SU-DHL-6 (cell line): ENCODE data around the gene GRIN3B.

Source experiments
- CTCF ChIP-seq: fragments of 200-600 bp; sonication (generic); IDR thresholded peaks from one replicate; pipeline ENCODE4 v1.5.1; 2017; ENCODE audit warnings: antibody characterized with exemption, mild to moderate bottlenecking, low read length, moderate library complexity; ENCODE audit not compliant: insufficient read depth, poor library complexity, severe bottlenecking
- EZH2phosphoT487 ChIP-seq: fragments of 200-600 bp; sonication (generic), shearing (Covaris generic); conservative IDR thresholded peaks from 2 replicates; pipeline ENCODE4 v1.6.1; 2018; ENCODE audit warnings: mild to moderate bottlenecking, antibody characterized with exemption, low read length, moderate library complexity, mixed read lengths

- TF ChIP-seq CTCF = no peak
- no peak for TF ChIP-seq EZH2phosphoT487
Observed at GRCh38 chr19:1041835-1042685, 41.8 kb downstream of the GRIN3B start.
